ENCODE results near the gene STXBP1.

The STXBP1 gene

GRCh38 chr9:127660886-127661741 is 49.0 kb downstream of the STXBP1 start:
- peak; percentile 7 for DNase-seq

- no peak for DNase-seq
Observed at GRCh38 chr9:127662617-127663016, 50.5 kb downstream of the STXBP1 start.

GRCh38 chr9:127664324-127664677 is 52.2 kb downstream of the STXBP1 start:
- no peak for DNase-seq

GRCh38 chr9:127664678-127665507 is 52.8 kb downstream of the STXBP1 start:
- DNase-seq, result no peak

GRCh38 chr9:127667127-127667844 is 55.2 kb downstream of the STXBP1 start:
- DNase-seq, result no peak

- no peak for DNase-seq
Observed at GRCh38 chr9:127667906-127668305, 55.8 kb downstream of the STXBP1 start.

- no peak for DNase-seq
Observed at GRCh38 chr9:127673234-127673633, 61.2 kb downstream of the STXBP1 start.

GRCh38 chr9:127676638-127677037 is 64.6 kb downstream of the STXBP1 start:
- DNase-seq, result no peak

- no peak for DNase-seq
Observed at GRCh38 chr9:127679506-127679905, 67.4 kb downstream of the STXBP1 start.

GRCh38 chr9:127680226-127680625 is 68.1 kb downstream of the STXBP1 start:
- no peak for DNase-seq

GRCh38 chr9:127680846-127681245 is 68.8 kb downstream of the STXBP1 start:
- DNase-seq, result no peak

GRCh38 chr9:127682351-127683136 is 70.5 kb downstream of the STXBP1 start:
- no peak for DNase-seq

- DNase-seq, result no peak
Observed at GRCh38 chr9:127683723-127684122, 71.6 kb downstream of the STXBP1 start.

GRCh38 chr9:127684576-127684975 is 72.5 kb downstream of the STXBP1 start:
- no peak for DNase-seq

- DNase-seq, result no peak
Observed at GRCh38 chr9:127686461-127687393, 74.7 kb downstream of the STXBP1 start.

- DNase-seq, result no peak
Observed at GRCh38 chr9:127689329-127690000, 77.4 kb downstream of the STXBP1 start.

- DNase-seq, result no peak
Observed at GRCh38 chr9:127690735-127691134, 78.7 kb downstream of the STXBP1 start.

- DNase-seq, result no peak
Observed at GRCh38 chr9:127692071-127692470, 80.0 kb downstream of the STXBP1 start.

GRCh38 chr9:127693143-127693542 is 81.1 kb downstream of the STXBP1 start:
- no peak for DNase-seq

- no peak for DNase-seq
Observed at GRCh38 chr9:127693697-127694096, 81.6 kb downstream of the STXBP1 start.

Measured in NCI-H1105 (cell line).